ENCODE measurements around the gene UNC5B.

UNC5B gene

DNA sequence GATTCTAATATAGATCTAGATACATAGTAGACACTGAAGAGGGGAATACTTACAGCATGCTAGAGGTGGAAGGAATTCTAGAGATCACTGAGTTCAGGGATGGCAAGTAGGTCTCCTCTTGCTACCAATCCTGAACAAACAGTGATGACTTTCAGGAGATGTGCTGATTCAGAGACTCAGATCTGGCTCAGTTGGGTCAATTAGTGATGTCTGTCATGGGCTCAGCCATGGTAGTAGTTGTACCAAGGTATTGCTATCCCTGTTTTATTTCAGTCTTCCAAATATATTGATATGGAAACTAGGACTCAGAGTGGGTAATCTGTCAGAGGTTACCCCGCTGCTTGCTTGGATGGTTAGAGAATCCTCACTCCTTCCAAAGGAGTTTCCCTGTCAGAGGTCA, 38.5 kb downstream of the UNC5B start:
- TF ChIP-seq CTCF (IDR thresholded peaks at IDR 0.05; ENCODE audit: borderline replicate concordance, extremely low read depth, low read length, poor library complexity, severe bottlenecking) (no peak), EZH2 (IDR thresholded peaks at IDR 0.05; ENCODE audit: borderline replicate concordance, low read depth, low read length, severe bottlenecking) (no peak)
- Histone ChIP-seq H3K27me3 (ENCODE audit: insufficient read depth, low read length, poor library complexity) (peaks cover 9% of the 10 kb centered on the region), H4K20me1 (ENCODE audit: insufficient read depth, low read length) (peaks cover 3% of the 10 kb centered on the region; the same call in 1 of the 2 replicates), H3K4me2 (ENCODE audit: insufficient read depth, low read length) (no peak overlapping the region), H3K79me2 (ENCODE audit: insufficient read depth, low read length) (no peaks in the 10 kb centered on the region), H3K27ac (ENCODE audit: low read length) (no peak overlapping the region), H3K4me3 (ENCODE audit: low read depth in 1 of 2, low read length in 2 of 2) (no peak overlapping the region), H3K36me3 (ENCODE audit: insufficient read depth, low read length) (no peaks in the 10 kb centered on the region), H3K9ac (ENCODE audit: low read depth, low read length) (no peak overlapping the region), H2AFZ (ENCODE audit: low read depth, low read length) (no peak overlapping the region), H3K4me1 (ENCODE audit: insufficient read depth, low read length) (no peaks in the 10 kb centered on the region), H3K9me3 (ENCODE audit: insufficient read depth, low read length, severe bottlenecking) (no peaks in the 10 kb centered on the region)
- ATAC-seq (ENCODE audit: insufficient read depth, low read depth) = no peak
- no peak for DNase-seq

DNA sequence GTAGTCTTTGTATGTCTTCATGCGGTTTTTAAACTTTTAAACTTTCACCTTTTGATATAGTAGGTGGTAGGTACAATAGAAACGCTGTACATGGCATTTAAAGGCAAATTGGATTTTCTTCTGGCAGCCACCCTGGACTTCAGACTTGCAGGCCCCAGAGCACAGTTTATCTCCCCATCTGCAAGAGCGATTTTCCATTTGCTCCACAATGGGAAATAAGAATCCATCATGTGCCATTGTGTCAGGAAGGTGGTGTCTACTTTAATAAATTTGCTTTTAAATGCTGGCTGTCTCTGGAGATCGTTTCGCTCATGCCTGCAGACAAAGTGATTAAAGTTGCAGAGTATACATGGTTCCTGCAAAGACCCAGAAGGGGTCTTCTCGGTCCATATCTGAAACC, 38.9 kb downstream of the UNC5B start:
- no peak overlapping the region for H3K4me2 ChIP-seq (ENCODE audit: insufficient read depth, low read length)
- no peaks in the 10 kb centered on the region for H3K36me3 ChIP-seq (ENCODE audit: insufficient read depth, low read length)
- no peak overlapping the region for H3K9ac ChIP-seq (ENCODE audit: low read depth, low read length)
- H3K9me3 ChIP-seq (ENCODE audit: insufficient read depth, low read length, severe bottlenecking) = no peaks in the 10 kb centered on the region
- H3K27ac ChIP-seq (ENCODE audit: low read length) = no peak overlapping the region
- no peak overlapping the region for H2AFZ ChIP-seq (ENCODE audit: low read depth, low read length)
- H4K20me1 ChIP-seq (ENCODE audit: insufficient read depth, low read length) = peaks cover 3% of the 10 kb centered on the region; the same call in 1 of the 2 replicates
- ATAC-seq (ENCODE audit: insufficient read depth, low read depth) = no peak
- H3K27me3 ChIP-seq (ENCODE audit: insufficient read depth, low read length, poor library complexity) = peaks cover 12% of the 10 kb centered on the region
- no peak overlapping the region for H3K4me3 ChIP-seq (ENCODE audit: low read depth in 1 of 2, low read length in 2 of 2)
- no peaks in the 10 kb centered on the region for H3K79me2 ChIP-seq (ENCODE audit: insufficient read depth, low read length)
- no peak for TF ChIP-seq EZH2 (IDR thresholded peaks at IDR 0.05; ENCODE audit: borderline replicate concordance, low read depth, low read length, severe bottlenecking)
- no peak for TF ChIP-seq CTCF (IDR thresholded peaks at IDR 0.05; ENCODE audit: borderline replicate concordance, extremely low read depth, low read length, poor library complexity, severe bottlenecking)
- H3K4me1 ChIP-seq (ENCODE audit: insufficient read depth, low read length) = no peaks in the 10 kb centered on the region
- DNase-seq = no peak

GRCh38 chr10:71252220-71252619, 39.9 kb downstream of the UNC5B start:
- no peak overlapping the region for H3K27ac ChIP-seq (ENCODE audit: low read length)
- no peak overlapping the region for H3K4me2 ChIP-seq (ENCODE audit: insufficient read depth, low read length)
- no peak for ATAC-seq (ENCODE audit: insufficient read depth, low read depth)
- no peak for DNase-seq
- no peaks in the 10 kb centered on the region for H3K9me3 ChIP-seq (ENCODE audit: insufficient read depth, low read length, severe bottlenecking)
- H2AFZ ChIP-seq (ENCODE audit: low read depth, low read length) = no peak overlapping the region
- peaks cover 3% of the 10 kb centered on the region; the same call in 1 of the 2 replicates for H4K20me1 ChIP-seq (ENCODE audit: insufficient read depth, low read length)
- H3K79me2 ChIP-seq (ENCODE audit: insufficient read depth, low read length) = no peaks in the 10 kb centered on the region
- H3K4me3 ChIP-seq (ENCODE audit: low read depth in 1 of 2, low read length in 2 of 2) = no peak overlapping the region
- TF ChIP-seq CTCF (IDR thresholded peaks at IDR 0.05; ENCODE audit: borderline replicate concordance, extremely low read depth, low read length, poor library complexity, severe bottlenecking) = no peak
- TF ChIP-seq EZH2 (IDR thresholded peaks at IDR 0.05; ENCODE audit: borderline replicate concordance, low read depth, low read length, severe bottlenecking) = no peak
- H3K27me3 ChIP-seq (ENCODE audit: insufficient read depth, low read length, poor library complexity) = peaks cover 20% of the 10 kb centered on the region
- H3K9ac ChIP-seq (ENCODE audit: low read depth, low read length) = no peak overlapping the region
- no peaks in the 10 kb centered on the region for H3K4me1 ChIP-seq (ENCODE audit: insufficient read depth, low read length)
- H3K36me3 ChIP-seq (ENCODE audit: insufficient read depth, low read length) = no peaks in the 10 kb centered on the region
